ENCODE data around the gene CHD9.

Gene CHD9

DNA sequence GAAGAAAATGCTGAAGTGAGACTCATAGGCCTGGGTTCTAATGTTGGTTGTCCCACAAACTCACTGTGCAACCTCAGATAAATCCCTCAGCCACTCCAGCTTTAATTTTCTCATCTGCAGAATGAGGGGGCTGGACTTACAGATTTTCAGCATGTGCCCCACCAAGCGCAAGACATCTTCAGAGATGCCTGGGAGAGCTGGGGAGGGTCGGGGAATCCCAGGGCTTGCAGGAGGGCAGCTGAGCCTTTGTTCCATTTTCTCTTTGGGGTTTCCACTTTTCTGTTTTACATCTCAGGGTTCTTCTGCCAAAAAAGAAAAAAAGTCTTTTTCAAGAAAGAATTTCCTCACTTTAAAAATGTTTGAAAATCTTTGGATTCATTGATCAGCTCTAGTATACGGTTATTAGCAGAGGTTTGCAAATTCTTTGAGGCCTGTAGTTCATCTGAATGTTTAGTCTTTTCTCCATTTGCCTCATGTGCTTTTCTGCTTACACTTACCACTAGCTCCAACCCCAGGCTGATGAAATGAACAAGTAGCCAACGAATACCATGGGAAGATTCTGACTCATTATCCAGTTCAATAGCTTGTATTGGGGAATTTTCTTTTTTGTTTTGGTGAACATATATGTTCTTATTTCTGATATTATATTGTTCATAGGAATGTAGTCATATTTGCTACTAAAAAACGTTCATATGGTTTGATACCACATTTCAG is 56.4 kb downstream of the CHD9 start:
- no peak overlapping the region for H3K4me3 Mint-ChIP-seq
- H3K27me3 Mint-ChIP-seq (ENCODE audit: low read depth), result no peaks in the 10 kb centered on the region
- H3K27ac Mint-ChIP-seq, result no peak overlapping the region
- H3K4me1 Mint-ChIP-seq (ENCODE audit: low read depth), result no peaks in the 10 kb centered on the region
- H3K9me3 Mint-ChIP-seq, result no peaks in the 10 kb centered on the region
- H3K36me3 Mint-ChIP-seq (ENCODE audit: low read depth), result no peaks in the 10 kb centered on the region

GRCh38 chr16:53112015-53112414 is 57.2 kb downstream of the CHD9 start:
- H3K9me3 Mint-ChIP-seq, result no peaks in the 10 kb centered on the region
- no peaks in the 10 kb centered on the region for H3K4me1 Mint-ChIP-seq (ENCODE audit: low read depth)
- H3K36me3 Mint-ChIP-seq (ENCODE audit: low read depth), result no peaks in the 10 kb centered on the region
- H3K27me3 Mint-ChIP-seq (ENCODE audit: low read depth), result no peaks in the 10 kb centered on the region
- no peak overlapping the region for H3K27ac Mint-ChIP-seq
- no peak overlapping the region for H3K4me3 Mint-ChIP-seq

DNA sequence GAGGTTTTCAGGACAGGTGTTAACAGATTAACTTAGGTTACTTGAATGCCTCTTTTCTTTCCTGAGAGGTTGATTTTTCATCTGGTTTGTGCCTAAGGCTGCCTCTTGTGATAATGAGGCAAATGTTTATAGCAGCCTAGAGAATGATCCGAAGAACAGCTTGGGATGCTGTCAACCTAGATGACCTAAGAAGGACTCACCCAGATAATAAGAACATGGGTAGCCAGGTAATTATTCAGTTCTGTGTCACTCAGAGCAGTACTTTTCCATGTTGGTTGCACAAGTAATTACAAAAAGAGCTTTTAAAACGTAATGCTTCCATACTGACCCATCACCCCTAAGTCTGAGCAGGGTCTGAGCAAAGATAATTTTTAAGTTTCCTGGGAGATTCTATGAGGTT is 60.3 kb downstream of the CHD9 start:
- H3K9me3 Mint-ChIP-seq, result no peaks in the 10 kb centered on the region
- no peaks in the 10 kb centered on the region for H3K4me1 Mint-ChIP-seq (ENCODE audit: low read depth)
- no peaks in the 10 kb centered on the region for H3K36me3 Mint-ChIP-seq (ENCODE audit: low read depth)
- H3K27me3 Mint-ChIP-seq (ENCODE audit: low read depth), result no peaks in the 10 kb centered on the region
- H3K4me3 Mint-ChIP-seq, result no peak overlapping the region
- H3K27ac Mint-ChIP-seq, result no peak overlapping the region

GRCh38 chr16:53115773-53116172 is 61.0 kb downstream of the CHD9 start:
- Mint-ChIP-seq H3K4me3 (no peak overlapping the region), H3K9me3 (no peaks in the 10 kb centered on the region), H3K4me1 (ENCODE audit: low read depth) (no peaks in the 10 kb centered on the region), H3K36me3 (ENCODE audit: low read depth) (no peaks in the 10 kb centered on the region), H3K27me3 (ENCODE audit: low read depth) (no peaks in the 10 kb centered on the region), H3K27ac (no peak overlapping the region)

GRCh38 chr16:53121043-53121620 is 66.3 kb downstream of the CHD9 start:
- H3K27me3 Mint-ChIP-seq (ENCODE audit: low read depth), result no peaks in the 10 kb centered on the region
- peaks cover 1% of the 10 kb centered on the region for H3K36me3 Mint-ChIP-seq (ENCODE audit: low read depth)
- no peak overlapping the region for H3K27ac Mint-ChIP-seq
- H3K4me3 Mint-ChIP-seq, result no peak overlapping the region
- H3K9me3 Mint-ChIP-seq, result no peaks in the 10 kb centered on the region
- no peaks in the 10 kb centered on the region for H3K4me1 Mint-ChIP-seq (ENCODE audit: low read depth)

DNA sequence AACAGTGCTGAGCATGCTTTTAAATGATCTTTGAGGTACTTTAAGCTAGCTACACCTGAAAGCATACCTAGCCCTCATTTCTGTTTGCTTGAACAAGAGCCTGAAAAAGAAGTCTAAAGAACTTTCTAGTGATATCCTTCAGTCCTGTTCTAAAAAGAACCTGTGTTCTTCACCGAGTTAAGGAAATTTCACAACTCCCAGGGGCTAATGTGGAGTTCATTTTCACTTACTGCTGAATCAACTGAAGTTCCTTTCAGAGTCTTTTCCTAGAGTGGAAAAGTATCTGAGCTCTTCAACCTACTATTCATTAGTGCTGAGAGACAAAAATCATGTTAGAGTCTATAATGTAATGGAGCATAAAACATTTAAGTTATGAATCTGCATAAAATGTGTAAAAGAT is 66.9 kb downstream of the CHD9 start:
- H3K4me1 Mint-ChIP-seq (ENCODE audit: low read depth), result no peaks in the 10 kb centered on the region
- H3K27ac Mint-ChIP-seq, result no peak overlapping the region
- peaks cover 1% of the 10 kb centered on the region for H3K36me3 Mint-ChIP-seq (ENCODE audit: low read depth)
- no peaks in the 10 kb centered on the region for H3K27me3 Mint-ChIP-seq (ENCODE audit: low read depth)
- no peaks in the 10 kb centered on the region for H3K9me3 Mint-ChIP-seq
- H3K4me3 Mint-ChIP-seq, result no peak overlapping the region

- Mint-ChIP-seq H3K9me3 (no peaks in the 10 kb centered on the region), H3K4me1 (ENCODE audit: low read depth) (no peaks in the 10 kb centered on the region), H3K27ac (no peak overlapping the region), H3K36me3 (ENCODE audit: low read depth) (peaks cover 1% of the 10 kb centered on the region), H3K27me3 (ENCODE audit: low read depth) (peaks cover 3% of the 10 kb centered on the region), H3K4me3 (no peak overlapping the region)
Observed at GRCh38 chr16:53123747-53124146, 69.0 kb downstream of the CHD9 start.

GRCh38 chr16:53126390-53126789 is 71.6 kb downstream of the CHD9 start:
- Mint-ChIP-seq H3K27me3 (ENCODE audit: low read depth) (peaks cover 7% of the 10 kb centered on the region), H3K4me1 (ENCODE audit: low read depth) (peaks cover 7% of the 10 kb centered on the region), H3K4me3 (no peak overlapping the region), H3K9me3 (no peaks in the 10 kb centered on the region), H3K36me3 (ENCODE audit: low read depth) (peaks cover 1% of the 10 kb centered on the region), H3K27ac (no peak overlapping the region)

DNA sequence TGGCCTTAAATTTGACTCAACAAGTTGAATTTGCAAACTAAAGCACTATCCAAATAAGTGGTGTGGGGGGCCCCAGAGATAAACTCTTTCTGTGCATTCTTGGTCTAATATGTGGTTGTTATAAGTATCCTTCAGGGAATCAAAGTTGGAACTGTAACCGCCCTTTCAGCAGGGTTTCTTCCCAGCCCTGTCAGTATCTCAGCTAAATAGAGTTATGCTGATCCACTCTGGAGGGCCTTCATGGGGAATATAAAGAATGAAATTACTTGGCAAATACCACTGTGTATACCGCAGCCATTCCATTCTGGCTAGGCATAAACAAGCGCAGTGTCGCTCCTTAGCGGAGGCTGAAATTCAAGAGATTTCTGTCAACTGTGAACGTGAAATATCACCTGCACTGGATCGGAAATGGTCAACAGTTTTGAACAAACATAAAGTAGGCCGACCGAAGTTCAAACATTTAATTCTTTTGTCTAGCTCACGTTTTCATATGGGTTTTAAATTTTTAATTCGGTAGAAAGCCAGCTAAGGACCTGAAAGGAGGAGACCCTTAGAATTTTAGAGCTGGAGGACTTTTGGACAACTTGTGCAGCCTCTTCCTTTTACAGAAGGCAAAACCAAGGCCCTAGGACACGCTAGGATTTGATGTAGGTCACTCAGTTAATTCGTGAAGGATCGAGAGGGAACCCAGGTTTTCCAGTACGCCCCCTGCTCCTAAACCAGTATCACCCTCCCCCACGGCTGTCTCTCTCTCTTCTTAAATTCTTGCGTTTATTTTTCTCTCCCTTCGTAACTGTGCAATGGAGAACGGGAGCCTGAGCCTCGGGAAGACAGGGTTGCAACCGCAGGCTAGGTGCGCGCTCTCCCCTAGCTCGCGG is 74.7 kb downstream of the CHD9 start:
- no peaks in the 10 kb centered on the region for H3K9me3 Mint-ChIP-seq
- H3K27ac Mint-ChIP-seq, result peak overlapping the region; percentile 26

GRCh38 chr16:53130159-53131049 is 75.6 kb downstream of the CHD9 start:
- no peaks in the 10 kb centered on the region for H3K9me3 Mint-ChIP-seq
- peaks cover 24% of the 10 kb centered on the region for H3K27me3 Mint-ChIP-seq (ENCODE audit: low read depth)
- H3K4me1 Mint-ChIP-seq (ENCODE audit: low read depth), result peaks cover 9% of the 10 kb centered on the region
- H3K4me3 Mint-ChIP-seq, result peak overlapping the region; percentile 77
- H3K36me3 Mint-ChIP-seq (ENCODE audit: low read depth), result no peaks in the 10 kb centered on the region
- H3K27ac Mint-ChIP-seq, result peak overlapping the region; percentile 39

More for the DNA sequence above, 74.7 kb downstream of the CHD9 start:
- H3K27me3 Mint-ChIP-seq (ENCODE audit: low read depth), result peaks cover 19% of the 10 kb centered on the region
- no peaks in the 10 kb centered on the region for H3K36me3 Mint-ChIP-seq (ENCODE audit: low read depth)
- H3K4me3 Mint-ChIP-seq, result peak overlapping the region; percentile 77
- peaks cover 9% of the 10 kb centered on the region for H3K4me1 Mint-ChIP-seq (ENCODE audit: low read depth)

DNA sequence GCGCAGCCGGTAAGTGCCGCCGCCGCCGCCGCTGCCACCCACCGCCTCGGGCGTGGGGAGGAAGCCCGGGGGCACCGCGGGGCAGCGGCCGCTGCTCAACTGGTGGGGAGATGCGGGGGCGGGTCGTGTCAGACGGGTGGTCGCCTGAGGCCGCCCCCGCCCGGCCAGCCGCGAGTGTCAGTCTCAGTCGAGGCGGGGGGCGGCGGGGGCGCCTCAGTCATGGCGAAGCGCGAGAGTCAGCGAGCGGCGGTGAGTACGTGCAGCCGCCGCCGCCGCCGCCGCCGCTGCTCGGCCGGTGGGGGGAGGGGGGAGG is 76.2 kb downstream of the CHD9 start:
- Mint-ChIP-seq H3K27me3 (ENCODE audit: low read depth) (peaks cover 24% of the 10 kb centered on the region), H3K4me1 (ENCODE audit: low read depth) (peaks cover 9% of the 10 kb centered on the region), H3K9me3 (no peaks in the 10 kb centered on the region), H3K36me3 (ENCODE audit: low read depth) (no peaks in the 10 kb centered on the region), H3K27ac (no peak overlapping the region), H3K4me3 (no peak overlapping the region)

- Mint-ChIP-seq H3K27ac (peak overlapping the region; percentile 85), H3K9me3 (no peaks in the 10 kb centered on the region), H3K36me3 (ENCODE audit: low read depth) (no peaks in the 10 kb centered on the region), H3K4me1 (ENCODE audit: low read depth) (peaks cover 9% of the 10 kb centered on the region), H3K4me3 (peak overlapping the region; percentile 86), H3K27me3 (ENCODE audit: low read depth) (peaks cover 24% of the 10 kb centered on the region)
Observed at GRCh38 chr16:53131363-53132071, 76.7 kb downstream of the CHD9 start.

GRCh38 chr16:53132406-53132805 is 77.6 kb downstream of the CHD9 start:
- H3K27ac Mint-ChIP-seq, result no peak overlapping the region
- H3K36me3 Mint-ChIP-seq (ENCODE audit: low read depth), result no peaks in the 10 kb centered on the region
- no peaks in the 10 kb centered on the region for H3K9me3 Mint-ChIP-seq
- H3K4me3 Mint-ChIP-seq, result peak overlapping the region; percentile 25
- peaks cover 9% of the 10 kb centered on the region for H3K4me1 Mint-ChIP-seq (ENCODE audit: low read depth)
- peaks cover 24% of the 10 kb centered on the region for H3K27me3 Mint-ChIP-seq (ENCODE audit: low read depth)

DNA sequence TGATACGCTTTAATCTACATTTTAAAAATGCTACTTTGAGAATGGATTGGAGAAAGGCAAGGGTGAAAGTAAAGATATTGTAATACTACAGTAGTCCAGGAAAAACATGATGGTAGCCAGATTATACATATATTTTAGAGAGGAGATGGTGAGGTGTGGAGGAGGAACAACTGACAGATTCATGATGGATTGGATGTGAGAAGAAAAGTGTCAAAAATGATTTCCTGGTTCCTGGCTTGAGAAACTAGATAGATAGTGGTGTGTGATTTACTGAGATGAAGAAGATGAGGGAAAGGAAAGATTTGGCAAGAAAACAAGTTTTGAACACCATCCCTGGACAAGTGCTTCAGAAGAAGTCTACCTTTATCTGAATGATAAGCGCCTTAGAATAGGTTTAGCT is 80.5 kb downstream of the CHD9 start:
- H3K4me1 Mint-ChIP-seq (ENCODE audit: low read depth), result peaks cover 3% of the 10 kb centered on the region
- no peak overlapping the region for H3K4me3 Mint-ChIP-seq
- H3K9me3 Mint-ChIP-seq, result no peaks in the 10 kb centered on the region
- H3K27me3 Mint-ChIP-seq (ENCODE audit: low read depth), result peaks cover 17% of the 10 kb centered on the region
- H3K36me3 Mint-ChIP-seq (ENCODE audit: low read depth), result no peaks in the 10 kb centered on the region
- no peak overlapping the region for H3K27ac Mint-ChIP-seq

Measured in T-helper 1 cell treated with Interleukin-12 subunit alpha and Interleukin-12 subunit beta and Interleukin-4 antibody, amounts not matched to agents 30 μg/mL and 1 μg/mL, for 36 hours (primary cell).